A549 (cell line): ENCODE measurements around the gene DCBLD2. TPM values are rescaled to one million over a fixed set of nuclear protein-coding genes. Genes with fewer than 3 reads are reported as not detected.

Source experiments
- ATAC-seq, 2 experiments: fragments of 200-7000 bp in 1 of 2; fragments of >200 bp in 1 of 2; cut with Nextera tagmentation in 1 of 2; cut with Tn5 transposase in 1 of 2; 3 replicates each; pipeline versions ENCODE4 v1.8.0 to v1.9.1; 2018 to 2020; ENCODE audit warnings: mild to moderate bottlenecking in 1 of 2, moderate library complexity in 1 of 2
- CTCF ChIA-PET: fragments of 300-600 bp; sonication (Branson Sonifier 250); formaldehyde crosslinking; extraction: SDS; loops from one replicate; lab custom pipeline; 2021; ENCODE audit warnings: antibody characterized with exemption, inconsistent platforms; lab: Yijun Ruan, JAX
- POLR2A ChIA-PET: fragments of 350-600 bp; formaldehyde crosslinking; extraction: SDS; loops from one replicate; lab custom pipeline; 2021; ENCODE audit warnings: antibody characterized with exemption, inconsistent platforms; lab: Yijun Ruan, JAX
- DNase-seq, 2 experiments: peaks; one replicate each; pipeline versions ENCODE4 v3.0.0 to v3.0.0-alpha.2; 2011 to 2016; ENCODE audit warnings: low read depth in 1 of 2, low spot score in 1 of 2
- FAIRE-seq: peaks from 2 replicates; lab custom pipeline; 2011; peaks lifted over from hg19 to GRCh38; lab: Jason Lieb, UNC
- H3K27ac ChIP-seq, 2 experiments: fragments of >200 bp; sonication (Bioruptor Twin); formaldehyde crosslinking; 3 replicates each; pipeline ENCODE4 v1.5.1; 2016 to 2017
- H3K4me1 ChIP-seq: fragments of >200 bp; sonication (Bioruptor Twin); formaldehyde crosslinking; 3 replicates; pipeline ENCODE4 v1.6.1; 2016
- H3K4me2 ChIP-seq: fragments of >200 bp; sonication (Bioruptor Twin); formaldehyde crosslinking; 3 replicates; pipeline ENCODE4 v1.6.1; 2016
- H3K4me3 ChIP-seq: fragments of >200 bp; sonication (Bioruptor Twin); formaldehyde crosslinking; 3 replicates; pipeline ENCODE4 v1.5.1; 2016
- H3K9me3 ChIP-seq: fragments of >200 bp; sonication (Bioruptor Twin); formaldehyde crosslinking; 3 replicates; pipeline ENCODE4 v1.6.1; 2016
- BCL3 ChIP-seq: fragments of >200 bp; sonication (Bioruptor Twin); formaldehyde crosslinking; IDR thresholded peaks from 3 replicates; pipeline ENCODE4 v1.6.1; 2016
- CHD2 ChIP-seq: fragments of 150-350 bp; IDR thresholded peaks from 2 replicates; pipeline ENCODE4 v1.6.1; 2014; ENCODE audit warnings: low read length; ENCODE audit not compliant: partially characterized antibody
- CTCF ChIP-seq: fragments of >200 bp; sonication (Bioruptor Twin); formaldehyde crosslinking; IDR thresholded peaks from 3 replicates; pipeline ENCODE4 v1.5.1; 2016
- EHF ChIP-seq: fragments of 250-450 bp; sonication (Bioruptor Pico); IDR thresholded peaks from 2 replicates; pipeline ENCODE4 v1.5.0; 2020; ENCODE audit warnings: mild to moderate bottlenecking
- ELK1 ChIP-seq: fragments of 150-350 bp; IDR thresholded peaks from 2 replicates; pipeline ENCODE4 v1.6.1; 2014; ENCODE audit warnings: low read depth, mild to moderate bottlenecking, low read length
- HES2 ChIP-seq: fragments of >200 bp; sonication (Bioruptor Twin); formaldehyde crosslinking; IDR thresholded peaks from 2 replicates; pipeline ENCODE4 v1.6.1; 2016
- HOXB13 ChIP-seq: fragments of 250-450 bp; sonication (Bioruptor Pico); IDR thresholded peaks from 2 replicates; pipeline ENCODE4 v1.5.0; 2020; ENCODE audit warnings: low read depth, mild to moderate bottlenecking, moderate library complexity
- JUN ChIP-seq, 2 experiments: fragments of >200 bp; sonication (Bioruptor Twin); formaldehyde crosslinking; IDR thresholded peaks; 2 replicates in 1 of 2; 3 replicates in 1 of 2; pipeline ENCODE4 v1.6.1; 2016 to 2017
- KDM5A ChIP-seq: fragments of 200-600 bp; sonication (generic); IDR thresholded peaks from 2 replicates; pipeline ENCODE4 v1.6.1; 2016; ENCODE audit warnings: antibody characterized with exemption, mild to moderate bottlenecking
- MAX ChIP-seq: IDR thresholded peaks from 2 replicates; pipeline ENCODE4 v1.6.1; 2012
- RAD21 ChIP-seq, 2 experiments: fragments of >200 bp in 1 of 2; sonication (Bioruptor Twin) in 1 of 2; formaldehyde crosslinking in 1 of 2; IDR thresholded peaks in 1 of 2; conservative IDR thresholded peaks in 1 of 2; 2 replicates in 1 of 2; 3 replicates in 1 of 2; pipeline ENCODE4 v1.6.1; 2012 to 2018; ENCODE audit warnings: inconsistent platforms in 1 of 2
- RARB ChIP-seq: fragments of 250-450 bp; sonication (Bioruptor Pico); IDR thresholded peaks from 2 replicates; pipeline ENCODE4 v1.8.0; 2021; ENCODE audit warnings: mild to moderate bottlenecking, moderate library complexity
- REST ChIP-seq: fragments of 200-600 bp; sonication (generic); IDR thresholded peaks from 2 replicates; pipeline ENCODE4 v1.6.1; 2016; ENCODE audit warnings: antibody characterized with exemption, mild to moderate bottlenecking, moderate library complexity
- SMC3 ChIP-seq: fragments of >200 bp; sonication (Bioruptor Twin); formaldehyde crosslinking; IDR thresholded peaks from 3 replicates; pipeline ENCODE4 v1.6.1; 2018; ENCODE audit warnings: inconsistent platforms
- ZC3H11A ChIP-seq: fragments of 450-650 bp; IDR thresholded peaks from 2 replicates; pipeline ENCODE4 v1.6.1; 2014; ENCODE audit warnings: antibody characterized with exemption, mild to moderate bottlenecking
- ZFP36 ChIP-seq: fragments of 450-650 bp; IDR thresholded peaks from 2 replicates; pipeline ENCODE4 v1.6.1; 2014; ENCODE audit warnings: borderline replicate concordance; ENCODE audit not compliant: partially characterized antibody
- ZSCAN20 ChIP-seq: fragments of 250-450 bp; sonication (Bioruptor Pico); IDR thresholded peaks from 2 replicates; pipeline ENCODE4 v1.8.0; 2022; ENCODE audit warnings: mild to moderate bottlenecking, moderate library complexity
- WGBS: methylation state at CpG from one replicate; pipeline ENCODE4 v1.1.6; 2017; ENCODE audit errors: missing lambda C conversion rate; 5-methylcytosine and 5-hydroxymethylcytosine counted together
- polyA plus RNA-seq, 4 experiments: library from polyadenylated mRNA; depleted of rRNA in 3 of 4; stranded (reverse); fragments of >200 nt; fragmentation: RNase III in 1 of 4; extraction: RNeasy Plus Mini Kit Qiagen cat#74134 plus additional on column Dnase treatment in 1 of 4; gene quantifications; 2 replicates in 3 of 4; 3 replicates in 1 of 4; pipeline ENCODE4 v1.2.3, GENCODE V29; 2011 to 2017

The DCBLD2 gene
- polyA plus RNA-seq, 2 of the 4 experiments (the other 2 are of a cell fraction), result 266 to 623 TPM

GRCh38 chr3:98824256-98824655 lies 77.2 kb downstream of the DCBLD2 start:
- DNase-seq (no peak), FAIRE-seq (no peak), ATAC-seq (peak in 1 of 2 experiments; percentile 23; a peak in 3 of 6 replicates)
- no peak for TF ChIP-seq RARB
- peak in 1 of 2 experiments; percentile 19; a peak in 1 of 5 replicates for TF ChIP-seq RAD21 (conservative IDR thresholded peaks at IDR 0.05 in 1 of 2, IDR thresholded peaks at IDR 0.05 in 1 of 2)
- POLR2A ChIA-PET, result no interaction called here
- WGBS, result 93% methylated on average over 6 of the region's 6 CpGs
- H3K4me1 ChIP-seq, result peaks cover 40% of the 10 kb centered on the region
- peak overlapping the region in 1 of 2 experiments; percentile 18; a peak in 1 of 6 replicates for H3K27ac ChIP-seq
- H3K4me3 ChIP-seq, result no peak overlapping the region
- H3K4me2 ChIP-seq, result no peak overlapping the region
- CTCF ChIA-PET, result interaction anchor here (0.7 to 1.8 kb wide), 4 partner anchors 9 to 170 kb away, joined by 3 to 8 read pairs (median 4); no protein-coding TSS in a partner anchor
- H3K9me3 ChIP-seq, result no peaks in the 10 kb centered on the region

- POLR2A ChIA-PET, result no interaction called here
- ATAC-seq, result peak; percentile 27 to 28; a peak in 3 of 6 replicates
- Histone ChIP-seq H3K4me2 (no peak overlapping the region), H3K9me3 (no peaks in the 10 kb centered on the region), H3K4me1 (peaks cover 43% of the 10 kb centered on the region), H3K4me3 (no peak overlapping the region), H3K27ac (peak overlapping the region in 1 of 2 experiments; percentile 25; a peak in 1 of 6 replicates)
- no peak for FAIRE-seq
- TF ChIP-seq CHD2 (no peak), KDM5A (no peak), ZC3H11A (no peak), MAX (no peak), ZFP36 (no peak), REST (no peak)
- CTCF ChIA-PET, result interaction anchor here (0.7 to 1.8 kb wide), 5 partner anchors 9 to 170 kb away, joined by 3 to 8 read pairs (median 3); no protein-coding TSS in a partner anchor
- DNase-seq, result no peak
- WGBS, result 89% methylated on average over 4 of the region's 4 CpGs
Measured at GRCh38 chr3:98823791-98824190, 77.7 kb downstream of the DCBLD2 start.

- WGBS, result 88% methylated on average over 3 of the region's 3 CpGs
- FAIRE-seq (no peak), DNase-seq (no peak), ATAC-seq (no peak)
- POLR2A ChIA-PET, result no interaction called here
- Histone ChIP-seq H3K9me3 (no peaks in the 10 kb centered on the region), H3K4me1 (peaks cover 44% of the 10 kb centered on the region), H3K27ac (no peak overlapping the region), H3K4me2 (no peak overlapping the region), H3K4me3 (no peak overlapping the region)
- CTCF ChIA-PET, result interaction anchor here (0.6 to 3.0 kb wide), 5 partner anchors 11 to 176 kb away, joined by 3 to 10 read pairs (median 4); no protein-coding TSS in a partner anchor
- no peak for TF ChIP-seq ZSCAN20
Measured at GRCh38 chr3:98821063-98821462, 80.4 kb downstream of the DCBLD2 start.

GRCh38 chr3:98817547-98818041 lies 83.9 kb downstream of the DCBLD2 start:
- CTCF ChIA-PET, result interaction anchor here (0.6 to 8.7 kb wide), 35 partner anchors 9 to 355 kb away, joined by 3 to 111 read pairs (median 4); partner anchors contain the start of gene DCBLD2
- peak; percentile 77 for FAIRE-seq
- peak overlapping the region; percentile 16; the same call in 1 of the 3 replicates for H3K4me2 ChIP-seq
- WGBS, result 9% methylated on average over 3 of the region's 3 CpGs
- TF ChIP-seq HOXB13 (CRISPR knock-in tag), result no peak
- peak; percentile 71 for TF ChIP-seq CTCF
- TF ChIP-seq EHF (CRISPR knock-in tag), result no peak
- no peak for TF ChIP-seq BCL3
- no peak for TF ChIP-seq ZFP36
- TF ChIP-seq CHD2, result no peak
- TF ChIP-seq SMC3, result peak; percentile 76
- TF ChIP-seq JUN (IDR thresholded peaks at IDR 0.05), result no peak; a peak in 1 of 5 replicates
- peak; percentile 70 to 79 for TF ChIP-seq RAD21 (conservative IDR thresholded peaks at IDR 0.05 in 1 of 2, IDR thresholded peaks at IDR 0.05 in 1 of 2)
- no peak for TF ChIP-seq HES2
- no peak for TF ChIP-seq ELK1
- TF ChIP-seq, all 56 proteins: peak for 3
- no peaks in the 10 kb centered on the region for H3K9me3 ChIP-seq
- H3K4me3 ChIP-seq, result no peak overlapping the region
- DNase-seq, result peak; percentile 47 to 59
- peaks cover 63% of the 10 kb centered on the region for H3K4me1 ChIP-seq
- POLR2A ChIA-PET, result interaction anchor here (0.9 to 1.6 kb wide), 2 partner anchors 84 to 176 kb away, joined by 3 to 7 read pairs; partner anchors contain the start of gene DCBLD2
- ATAC-seq, result peak; percentile 55 to 67; a peak in 5 of 6 replicates
- peak overlapping the region; percentile 51 to 76; a peak in 5 of 6 replicates for H3K27ac ChIP-seq
